Lower leg skin (tissue), 4 donors: ENCODE results near the gene TRIM29. TPM values are rescaled to one million over a fixed set of nuclear protein-coding genes. Genes with fewer than 3 reads are reported as not detected.

Source experiments
- DNase-seq, 2 donors: peaks; one replicate each; pipeline ENCODE4 v3.0.0-alpha.2; 2019; ENCODE audit warnings: low spot score in 2 of 2
- H3K4me3 ChIP-seq: fragments of 200-600 bp; sonication (generic); 2 replicates; pipeline ENCODE4 v1.5.1; 2017; ENCODE audit warnings: mild to moderate bottlenecking, low read depth; ENCODE audit not compliant: poor library complexity, severe bottlenecking
- CTCF ChIP-seq, 3 donors: fragments of 450-650 bp; IDR thresholded peaks; one replicate each; pipeline ENCODE4 v1.5.1; 2016; ENCODE audit warnings: antibody characterized with exemption in 3 of 3, mild to moderate bottlenecking in 3 of 3, moderate library complexity in 2 of 3
- POLR2A ChIP-seq, 2 donors: fragments of 450-650 bp; IDR thresholded peaks; one replicate each; pipeline ENCODE4 v1.6.1; 2016 to 2017; ENCODE audit warnings: antibody characterized with exemption in 2 of 2, mild to moderate bottlenecking in 1 of 2, moderate library complexity in 1 of 2
- WGBS, 2 donors: methylation state at CpG; one replicate each; pipeline ENCODE4 v1.1.5; 2018; 5-methylcytosine and 5-hydroxymethylcytosine counted together
- intact Hi-C: fragments of 100-400 bp; cut with DNase I; formaldehyde crosslinking; loops from one replicate; pipeline ENCODE4 v1.15.0; 2023; ENCODE audit warnings: low total_unique reads
- total RNA-seq, 4 donors: library from RNA; depleted of rRNA; stranded (reverse); fragments of >200 nt; gene quantifications; one replicate each; pipeline ENCODE4 v1.1.0, GENCODE V29; 2016

TRIM29 gene
- total RNA-seq, 4 donors from 2014 or later: 1,092 to 1,522 (median 1,226) TPM

- TF ChIP-seq CTCF (IDR thresholded peaks at IDR 0.05) (peak in 1 of 3 donors; percentile 36), POLR2A (IDR thresholded peaks at IDR 0.05) (no peak)
- WGBS, 2 donors: 2 to 4% methylated on average over 27 to 43 of the region's 71 CpGs
- intact Hi-C loops: no loop called here
Measured at GRCh38 chr11:120168960-120169681, 31.2 kb upstream of the TRIM29 start.

GRCh38 chr11:120168108-120168959, 30.4 kb upstream of the TRIM29 start:
- DNase-seq: peak in 1 of 2 donors; percentile 86
- intact Hi-C loops: no loop called here
- peak overlapping the region; percentile 30 for H3K4me3 ChIP-seq
- 29 to 34% methylated on average over 35 of the region's 35 CpGs for WGBS, 2 donors
- TF ChIP-seq CTCF (IDR thresholded peaks at IDR 0.05) (no peak), POLR2A (IDR thresholded peaks at IDR 0.05) (no peak)

More at GRCh38 chr11:120168960-120169681, 31.2 kb upstream of the TRIM29 start:
- DNase-seq: peak; percentile 54 to 95
- H3K4me3 ChIP-seq: peak overlapping the region; percentile 30

GRCh38 chr11:120167659-120168058, 29.7 kb upstream of the TRIM29 start:
- DNase-seq: no peak
- no peak overlapping the region for H3K4me3 ChIP-seq
- TF ChIP-seq POLR2A (IDR thresholded peaks at IDR 0.05): no peak
- TF ChIP-seq CTCF (IDR thresholded peaks at IDR 0.05): no peak
- WGBS, 2 donors: 80 to 83% methylated on average over 11 of the region's 11 CpGs
- intact Hi-C loops: no loop called here

GRCh38 chr11:120160436-120160835, 22.5 kb upstream of the TRIM29 start:
- TF ChIP-seq CTCF (IDR thresholded peaks at IDR 0.05): no peak
- TF ChIP-seq POLR2A (IDR thresholded peaks at IDR 0.05): no peak
- H3K4me3 ChIP-seq: no peak overlapping the region
- intact Hi-C loops: no loop called here
- 84 to 92% methylated on average over 1 of the region's 1 CpG for WGBS, 2 donors
- no peak for DNase-seq

GRCh38 chr11:120153221-120153620, 15.3 kb upstream of the TRIM29 start:
- 73 to 75% methylated on average over 2 of the region's 2 CpGs for WGBS, 2 donors
- intact Hi-C loops: no loop called here
- no peak for TF ChIP-seq POLR2A (IDR thresholded peaks at IDR 0.05)
- no peak for TF ChIP-seq CTCF (IDR thresholded peaks at IDR 0.05)
- DNase-seq: no peak
- no peak overlapping the region for H3K4me3 ChIP-seq
